A549 treated with Hydrocortisone at 1 μM for 4 hours (cell line): ENCODE results near the gene RHOT2. TPM values are rescaled to one million over a fixed set of nuclear protein-coding genes. Genes with fewer than 3 reads are reported as not detected.

Source experiments
- total RNA-seq: library from RNA; stranded (reverse); fragments of 200-300 nt; extraction: Qiagen RNA extraction; gene quantifications from 5 replicates; pipeline ENCODE4 v1.2.3, GENCODE V29; 2022

The RHOT2 gene
- 70.8 to 97.1 TPM (median 87.4 TPM) in 5 replicates for total RNA-seq

DNA sequence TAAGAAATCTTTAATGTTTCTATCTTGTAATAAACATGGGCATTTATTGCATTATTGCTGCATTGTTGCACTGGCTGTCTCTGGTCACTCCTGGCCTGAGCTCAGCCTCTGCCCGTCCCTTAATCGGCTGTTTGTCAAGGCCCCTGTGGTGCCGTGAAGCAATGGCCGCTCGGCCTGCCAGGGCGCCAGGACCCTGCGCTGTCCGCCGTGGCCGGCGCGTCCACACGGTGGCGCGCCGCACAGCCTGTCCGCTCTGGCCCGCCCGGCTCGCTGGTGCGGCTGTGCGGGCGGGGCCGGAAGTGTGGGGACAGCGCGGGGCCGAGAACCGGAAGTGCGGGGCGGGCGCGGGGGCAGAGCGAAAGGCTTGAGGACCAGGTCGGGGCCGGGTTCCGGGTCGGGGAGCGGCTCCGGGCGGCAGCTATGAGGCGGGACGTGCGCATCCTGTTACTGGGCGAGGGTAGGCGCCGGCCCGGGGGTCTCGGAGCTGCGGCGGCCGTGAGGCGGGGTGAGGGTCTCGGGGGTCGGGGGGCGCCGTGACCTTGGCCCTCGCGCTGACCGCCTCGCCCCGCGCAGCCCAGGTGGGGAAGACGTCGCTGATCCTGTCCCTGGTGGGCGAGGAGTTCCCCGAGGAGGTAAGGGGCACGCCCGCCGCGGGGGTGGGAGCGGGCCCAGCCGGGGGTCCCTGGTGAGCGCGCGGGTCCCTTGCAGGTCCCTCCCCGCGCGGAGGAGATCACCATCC, at the start of gene RHOT2:
Gene RHOT2 (plus strand): TSS at position 353 of the 739 bp plus-strand sequence. CDS start 68 bp downstream, at position 421.

DNA sequence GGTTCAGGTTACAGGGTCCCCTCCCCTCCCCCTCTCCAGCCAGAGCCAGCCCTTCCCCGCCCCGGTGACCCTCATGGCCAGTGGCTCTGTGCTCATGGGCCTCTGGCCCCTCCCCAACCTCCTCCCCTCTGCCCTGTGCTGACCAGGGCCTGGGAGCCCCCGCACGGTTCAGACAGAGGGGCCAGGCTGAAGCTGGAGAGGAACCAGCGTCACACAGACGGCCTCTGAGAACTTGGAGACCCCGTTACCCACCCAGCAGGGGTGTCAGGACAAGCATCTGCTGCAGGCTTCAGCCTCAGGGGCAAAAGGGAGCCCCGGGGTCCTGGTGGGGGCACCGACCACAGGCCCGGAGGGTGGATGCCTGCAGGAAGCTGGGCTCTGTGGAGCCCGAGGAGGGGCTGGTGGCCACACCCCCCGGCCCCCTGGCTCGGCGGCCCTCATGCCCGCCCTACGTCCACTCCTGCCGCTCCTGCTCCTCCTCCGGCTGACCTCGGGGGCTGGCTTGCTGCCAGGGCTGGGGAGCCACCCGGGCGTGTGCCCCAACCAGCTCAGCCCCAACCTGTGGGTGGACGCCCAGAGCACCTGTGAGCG, 37.0 kb upstream of the RHOT2 start, which contains the start of gene WFIKKN1:
Gene WFIKKN1 (plus strand): TSS at position 171 of the 591 bp plus-strand sequence. CDS start 269 bp downstream, at position 440.

DNA sequence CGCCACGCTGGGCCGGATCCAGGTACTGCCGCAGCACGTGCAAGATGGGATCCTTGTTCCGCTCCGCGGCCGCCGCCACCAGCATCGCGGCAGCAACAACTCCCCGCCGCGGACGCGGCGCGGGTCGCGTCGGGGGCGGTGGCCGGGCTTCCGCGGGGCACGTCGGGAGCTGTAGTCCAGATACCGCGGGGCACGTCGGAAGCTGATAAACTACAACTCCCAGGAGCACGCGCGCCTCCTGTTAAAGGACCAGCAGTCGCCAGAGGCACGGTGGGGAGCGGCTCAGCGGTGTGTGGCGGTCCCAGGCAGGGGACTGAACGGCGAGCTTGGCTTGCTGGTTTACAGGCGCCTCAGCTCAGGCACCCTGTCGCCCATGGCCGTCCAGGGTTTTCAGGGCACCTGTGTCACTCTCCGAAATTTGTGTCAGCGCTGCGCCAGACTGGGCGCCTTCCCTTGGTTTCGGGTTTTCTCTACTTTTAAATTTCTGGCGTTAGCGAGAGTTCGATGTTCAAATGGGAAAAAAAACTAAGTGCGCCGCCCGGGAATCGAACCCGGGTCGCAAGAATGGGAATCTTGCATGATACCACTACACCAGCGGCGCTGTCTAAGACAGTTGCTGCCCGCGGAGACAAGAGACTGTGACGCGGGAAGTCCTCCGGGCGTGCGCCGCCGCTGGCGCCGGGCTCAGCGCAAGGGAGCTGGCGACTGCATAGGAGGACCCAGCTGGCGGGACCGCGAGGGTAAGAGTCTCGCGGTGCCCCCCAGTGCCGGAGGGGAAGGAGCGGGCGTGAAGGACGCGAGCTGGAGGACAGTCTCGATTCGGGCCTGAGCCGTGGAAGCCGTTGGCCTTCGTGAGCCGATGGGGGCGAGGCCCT, 31.5 kb upstream of the RHOT2 start, which contains the start of gene METTL26:
Gene METTL26 (minus strand): TSS at position 100 of the 875 bp plus-strand sequence. CDS start 15 bp downstream, at position 85.

DNA sequence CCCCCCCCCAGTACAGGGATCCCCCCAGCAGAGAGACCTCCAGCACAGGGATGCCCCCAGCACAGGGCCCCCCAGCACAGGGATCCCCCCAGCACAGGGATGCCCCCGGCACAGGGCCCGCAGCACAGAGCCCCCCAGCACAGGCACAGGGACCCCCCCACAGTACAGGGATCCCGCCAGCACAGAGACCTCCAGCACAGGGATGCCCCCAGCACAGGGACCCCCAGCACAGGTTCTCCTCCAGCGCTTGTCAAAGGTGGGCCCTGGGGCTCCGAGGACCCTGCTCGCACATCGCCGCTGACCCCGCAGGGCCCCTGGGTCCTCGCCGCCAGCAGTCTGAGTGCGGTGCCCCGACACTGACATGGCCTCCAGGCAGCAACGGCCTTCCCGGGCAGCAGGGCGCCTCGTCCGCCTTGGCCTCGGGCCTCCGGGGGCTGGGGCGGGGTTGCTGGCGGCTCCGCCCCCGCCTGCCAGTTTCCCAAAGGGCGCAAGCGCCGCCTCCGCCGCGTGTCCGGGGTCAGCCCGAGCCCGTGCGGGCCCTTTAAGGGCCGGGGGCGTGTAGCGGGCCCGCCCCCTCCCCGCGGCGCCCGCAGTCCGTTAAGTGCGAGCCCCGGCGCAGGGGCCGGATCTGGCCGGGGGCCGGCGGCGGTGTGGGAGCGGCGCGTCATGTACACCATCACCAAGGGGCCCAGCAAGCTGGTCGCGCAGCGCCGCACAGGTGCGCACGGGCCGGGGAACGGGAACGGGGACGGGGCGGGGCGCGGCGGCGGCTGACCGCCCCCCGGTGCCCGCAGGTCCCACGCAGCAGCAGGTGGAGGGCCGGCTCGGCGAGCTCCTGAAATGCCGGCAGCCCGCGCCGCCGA, 26.4 kb upstream of the RHOT2 start, which contains the start of gene MCRIP2:
Gene MCRIP2 (plus strand): TSS at position 503 of the 863 bp plus-strand sequence. CDS start 164 bp downstream, at position 667.

DNA sequence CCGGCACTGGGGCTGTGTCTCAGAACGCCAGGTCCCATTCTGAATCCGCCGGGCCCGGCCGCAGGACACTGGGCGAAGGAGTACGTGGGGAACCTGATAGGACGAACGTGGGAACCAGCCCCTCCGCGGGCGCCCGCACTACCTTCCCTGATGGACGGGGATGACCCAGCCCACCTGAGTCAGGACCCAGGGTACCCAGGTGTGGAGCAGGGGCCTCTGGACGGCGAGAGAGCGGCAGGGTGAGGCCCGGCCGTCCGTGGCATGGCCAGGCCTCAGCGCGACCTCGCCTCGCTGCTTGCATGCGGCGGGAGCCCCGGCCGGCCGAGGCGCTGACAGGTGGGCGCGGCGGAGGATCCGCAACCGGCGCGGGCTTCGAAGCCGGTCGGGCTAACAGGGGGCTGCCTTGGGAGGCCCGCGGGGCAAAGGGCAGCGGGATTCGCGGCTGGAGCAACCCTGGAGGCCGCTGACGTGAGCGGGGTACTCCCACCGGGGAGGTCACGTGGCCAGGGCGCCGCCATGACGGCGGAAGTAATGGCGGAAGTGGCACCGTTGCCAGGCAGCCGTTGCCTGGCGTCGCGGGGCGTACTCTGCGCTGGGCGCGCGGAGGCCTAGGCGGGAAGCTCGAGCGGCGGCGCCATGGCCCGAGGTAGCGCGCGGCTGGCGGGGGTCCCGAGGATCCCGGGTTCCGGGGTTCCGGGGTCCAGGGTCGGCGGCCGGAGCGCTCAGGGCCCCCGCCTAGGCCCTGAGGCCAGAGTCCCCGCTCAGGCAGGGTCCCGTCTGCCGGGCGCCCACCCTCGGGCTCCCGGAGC, 18.9 kb upstream of the RHOT2 start, which contains the start of gene WDR90:
Gene WDR90 (plus strand): TSS at position 585 of the 809 bp plus-strand sequence. CDS start 52 bp downstream, at position 637.

DNA sequence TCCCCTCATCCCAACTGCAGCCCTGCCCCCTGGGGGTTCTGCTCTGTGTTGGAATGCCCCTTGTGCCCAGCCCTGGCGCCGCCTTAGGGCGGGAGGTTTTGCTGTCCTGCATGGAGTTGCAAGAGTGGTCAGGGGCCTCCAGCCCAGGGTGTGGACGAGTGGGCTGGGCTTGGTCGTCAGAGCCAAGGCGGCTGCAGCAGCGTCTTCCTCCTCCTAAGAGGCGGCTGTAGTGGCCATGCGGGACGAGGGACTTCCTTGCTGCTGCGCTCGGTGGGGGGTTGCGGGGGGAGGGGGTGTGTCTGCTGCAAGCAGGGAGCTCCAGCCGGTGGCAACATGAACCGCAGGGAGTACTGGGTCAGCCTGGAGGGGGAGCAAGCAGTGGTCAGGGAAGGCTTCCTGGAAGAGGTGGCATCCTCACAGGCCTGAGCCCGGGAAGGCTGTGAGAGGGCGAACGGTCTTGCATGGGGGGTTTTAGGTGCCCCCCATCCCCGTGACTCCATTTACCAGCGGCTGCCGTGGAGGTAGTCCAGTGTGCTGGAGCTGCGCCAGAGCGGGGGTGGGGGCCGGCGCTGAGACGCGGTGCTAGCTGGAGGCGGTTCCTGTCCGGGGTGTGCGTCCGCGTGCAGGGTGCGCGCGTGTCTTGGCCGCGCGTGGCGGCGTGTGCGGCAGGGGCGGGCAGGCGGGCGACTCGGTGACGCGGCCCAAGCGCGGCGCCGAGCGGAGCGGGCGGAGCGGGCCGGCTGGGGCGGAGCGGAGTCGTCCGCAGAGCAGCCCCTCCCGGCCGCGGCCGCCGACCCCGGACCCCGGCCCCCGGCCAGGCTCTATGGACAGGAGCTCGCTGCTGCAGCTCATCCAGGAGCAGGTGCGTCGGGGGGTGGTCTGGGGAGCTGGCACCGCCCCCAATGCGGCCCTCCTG, 7.3 kb downstream of the RHOT2 start, which contains the start of gene RHBDL1:
Gene RHBDL1 (plus strand): TSS at position 704 of the 916 bp plus-strand sequence. CDS start 120 bp downstream, at position 824.

DNA sequence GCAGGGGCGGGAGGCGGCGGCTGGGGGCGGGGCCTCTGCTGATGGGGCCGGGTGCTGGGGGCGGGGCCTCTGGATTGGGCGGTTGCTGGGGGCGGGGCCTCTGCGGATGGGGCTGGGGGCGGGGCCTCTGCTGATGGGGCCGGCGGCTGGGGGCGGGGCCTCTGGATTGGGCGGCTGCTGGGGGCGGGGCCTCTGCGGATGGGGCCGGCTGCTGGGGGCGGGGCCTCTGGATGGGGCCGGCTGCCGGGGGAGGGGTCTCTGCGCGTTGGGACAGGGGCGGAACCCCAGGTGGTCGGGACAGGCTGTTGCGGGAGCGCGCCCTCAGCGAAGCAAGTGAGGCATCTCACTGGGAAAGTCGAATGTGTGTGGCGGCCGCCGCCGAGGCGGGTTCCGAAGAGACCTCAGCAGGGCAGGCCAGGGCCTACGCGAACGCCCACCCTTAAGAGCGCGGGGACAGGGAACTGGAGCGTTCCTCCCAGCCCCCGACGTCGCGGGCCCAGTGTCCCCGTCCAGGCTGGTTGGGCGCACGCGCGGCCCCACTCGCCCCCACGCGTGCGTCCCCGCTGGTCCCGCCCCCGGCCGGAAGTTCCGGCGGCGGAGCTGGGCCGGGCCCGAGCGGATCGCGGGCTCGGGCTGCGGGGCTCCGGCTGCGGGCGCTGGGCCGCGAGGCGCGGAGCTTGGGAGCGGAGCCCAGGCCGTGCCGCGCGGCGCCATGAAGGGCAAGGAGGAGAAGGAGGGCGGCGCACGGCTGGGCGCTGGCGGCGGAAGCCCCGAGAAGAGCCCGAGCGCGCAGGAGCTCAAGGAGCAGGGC, 12.1 kb downstream of the RHOT2 start, which contains the start of gene STUB1:
Gene STUB1 (plus strand): TSS at position 597 of the 811 bp plus-strand sequence. CDS start 116 bp downstream, at position 713.

DNA sequence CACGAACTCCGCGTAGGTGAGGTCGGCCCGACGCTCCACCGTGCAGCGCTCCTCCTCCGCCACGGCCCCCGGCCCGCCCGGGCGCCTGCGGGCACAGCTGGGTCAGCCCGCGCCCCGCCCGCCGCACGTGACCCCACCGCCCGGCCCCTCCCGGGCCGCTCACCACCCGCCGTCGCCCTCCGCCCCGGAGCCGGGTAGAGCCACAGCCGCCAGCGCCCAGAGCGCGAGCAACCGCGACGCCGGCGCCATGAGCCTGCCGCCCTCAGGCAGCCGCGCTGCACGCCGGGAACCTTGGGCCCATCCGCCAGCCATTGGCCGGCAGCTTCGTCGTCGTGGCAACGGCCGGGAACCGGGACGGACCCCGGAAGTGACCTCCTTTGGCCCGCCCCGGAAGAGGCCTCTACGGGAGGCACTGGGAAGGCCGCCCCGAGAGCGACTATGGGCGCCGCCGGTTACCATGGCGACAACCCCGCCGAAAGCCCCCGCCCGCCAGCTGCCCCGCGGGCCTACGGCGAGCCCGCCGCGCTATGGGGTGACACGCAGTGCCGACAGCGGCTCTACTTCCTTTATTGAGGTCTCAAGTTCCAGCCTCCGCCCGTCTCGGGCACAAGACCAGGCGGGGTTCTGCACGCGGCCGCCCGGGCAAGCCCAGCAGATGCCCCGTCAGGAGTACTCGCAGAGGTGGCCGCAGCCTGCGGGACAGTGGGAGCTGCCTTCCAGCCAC, 16.3 kb downstream of the RHOT2 start, which contains the start of gene JMJD8:
Gene JMJD8 (minus strand): TSS at position 264 of the 724 bp plus-strand sequence. CDS start 15 bp downstream, at position 249.

DNA sequence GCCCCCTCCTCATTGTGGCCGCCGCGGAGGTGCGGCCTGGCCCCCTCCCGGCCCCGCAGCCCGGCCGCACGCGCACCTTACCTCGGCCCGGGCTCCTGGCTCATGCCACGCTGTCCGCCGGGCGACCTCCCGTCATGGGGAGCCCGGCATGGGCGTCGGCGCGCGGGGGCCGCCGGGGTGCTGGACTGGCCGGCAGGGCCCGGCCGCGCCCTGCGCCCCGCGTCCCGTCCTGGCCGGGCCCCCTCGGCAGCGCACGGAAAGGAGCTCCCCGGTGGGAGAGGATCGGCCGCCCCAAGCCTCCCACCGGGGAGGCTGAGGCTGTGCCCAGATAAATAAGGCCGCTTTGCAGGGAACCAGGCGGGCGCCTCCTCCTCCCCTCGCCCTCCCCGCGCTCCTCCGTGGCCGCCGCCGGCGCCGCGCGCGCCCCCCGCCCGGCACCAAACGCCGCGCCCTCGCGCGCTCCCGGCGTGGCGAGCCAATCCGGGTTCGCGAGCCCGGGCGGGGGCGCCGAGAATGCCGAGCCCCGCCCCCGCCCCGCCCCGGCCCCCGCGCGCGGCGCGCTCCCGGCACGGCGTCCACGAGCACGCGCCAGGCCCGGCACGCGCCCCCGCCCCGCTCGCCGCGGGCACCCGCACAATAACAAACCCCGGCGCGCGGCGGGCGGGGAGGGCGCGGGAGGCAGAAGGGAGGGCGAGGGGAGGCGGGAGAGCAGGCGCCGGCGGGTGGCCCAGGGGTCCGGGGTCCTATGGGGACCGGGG, 37.7 kb downstream of the RHOT2 start, which contains the start of gene FBXL16:
Gene FBXL16 (minus strand): TSS at position 371 of the 758 bp plus-strand sequence. CDS start 8,396 bp downstream, outside the sequence.

DNA sequence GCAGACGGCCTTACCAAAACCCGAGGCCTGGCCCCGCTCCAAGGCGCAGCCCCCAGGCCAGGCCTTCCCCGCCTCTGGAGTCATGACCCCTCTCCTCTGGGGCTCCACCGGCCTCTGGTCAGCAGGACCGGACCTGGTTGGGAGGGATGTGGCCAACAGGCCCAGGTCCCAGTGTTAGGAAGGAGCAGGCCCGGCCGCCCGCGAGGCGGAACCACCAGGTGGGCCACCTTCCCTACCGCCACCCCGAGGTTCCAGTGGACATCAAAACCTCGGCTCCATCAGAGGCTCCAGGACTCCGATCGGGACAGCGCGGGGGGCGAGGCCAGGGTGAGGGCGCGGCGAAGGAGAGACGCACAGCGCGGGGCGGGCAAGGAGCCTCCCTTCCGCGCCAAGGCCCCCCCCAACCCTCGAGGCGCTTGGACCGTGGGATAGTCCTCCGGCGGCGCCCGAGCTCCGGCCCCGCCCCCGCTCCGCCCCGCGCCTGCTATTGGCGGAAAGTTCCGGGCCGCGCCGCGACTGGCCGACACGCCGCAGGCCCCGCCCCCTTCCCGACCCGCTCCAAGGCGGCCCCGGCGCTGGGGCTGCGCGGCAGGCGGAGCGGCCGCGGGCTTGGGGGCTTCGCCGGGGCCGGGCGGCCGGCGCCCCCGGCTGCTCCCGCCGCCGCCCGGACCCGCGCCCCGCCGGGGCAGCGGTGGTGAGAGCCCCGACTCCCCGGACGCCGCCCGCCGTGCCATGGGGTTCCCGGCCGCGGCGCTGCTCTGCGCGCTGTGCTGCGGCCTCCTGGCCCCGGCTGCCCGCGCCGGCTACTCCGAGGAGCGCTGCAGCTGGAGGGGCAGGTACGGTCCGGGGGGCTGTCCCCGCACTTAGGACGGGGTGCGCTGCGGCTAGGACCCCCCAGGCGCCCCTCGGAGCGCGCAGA, 46.9 kb downstream of the RHOT2 start, which contains the start of gene METRN:
Gene METRN (plus strand): TSS at position 561 of the 919 bp plus-strand sequence. CDS start 172 bp downstream, at position 733.

DNA sequence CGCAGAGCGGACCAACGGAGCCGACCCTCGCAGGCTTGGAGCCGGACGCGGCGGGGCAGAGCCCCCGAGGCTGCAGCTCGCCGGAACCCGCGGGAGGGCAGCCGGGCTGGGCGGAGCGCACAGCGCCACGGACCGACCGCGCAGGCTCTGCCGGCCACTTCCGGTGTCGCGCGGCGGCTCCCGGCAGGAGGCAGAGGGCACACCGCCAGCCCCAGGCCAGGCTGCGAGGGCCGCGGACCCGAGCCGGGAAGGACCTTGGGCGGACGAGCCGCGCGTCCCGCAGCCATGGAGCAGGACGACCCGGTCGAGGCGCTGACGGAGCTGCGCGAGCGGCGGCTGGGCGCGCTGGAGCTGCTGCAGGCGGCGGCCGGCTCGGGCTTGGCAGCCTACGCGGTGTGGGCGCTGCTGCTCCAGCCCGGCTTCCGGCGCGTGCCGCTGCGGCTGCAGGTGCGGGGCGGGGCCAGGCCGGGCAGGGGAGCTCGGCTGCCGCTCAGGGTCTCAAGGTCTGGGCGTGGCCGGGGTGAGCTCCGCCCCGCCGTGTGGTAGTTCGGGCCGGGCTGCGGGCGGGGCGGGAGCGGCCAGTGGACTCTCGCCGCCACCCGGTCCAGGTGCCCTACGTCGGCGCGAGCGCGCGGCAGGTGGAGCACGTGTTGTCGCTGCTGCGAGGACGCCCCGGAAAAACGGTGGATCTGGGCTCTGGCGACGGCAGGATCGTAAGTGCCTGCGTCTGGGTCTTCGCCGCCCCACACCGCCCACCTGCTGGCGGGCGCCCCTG, 53.2 kb downstream of the RHOT2 start, which contains the start of gene ANTKMT:
Gene ANTKMT (plus strand): TSS at position 157 of the 775 bp plus-strand sequence. CDS start 129 bp downstream, at position 286.

